PC-3 (cell line): ENCODE measurements around the gene MTHFR. TPM values are rescaled to one million over a fixed set of nuclear protein-coding genes. Genes with fewer than 3 reads are reported as not detected.

ENCODE experiments used
- ATAC-seq: fragments of 200-7000 bp; cut with Tn5 transposase; 2 replicates; pipeline ENCODE4 v1.9.1; 2020; ENCODE audit warnings: mild to moderate bottlenecking, moderate library complexity
- BruUV-seq: library from RNA; stranded (reverse); fragments of 400-500 nt; replicated peaks from 2 replicates; lab custom pipeline; 2021; lab: Mats Ljungman, UMichigan
- CTCF ChIA-PET: fragments of 300-600 bp; sonication (Branson Sonifier 250); formaldehyde crosslinking; loops from one replicate; lab custom pipeline; 2022; ENCODE audit warnings: antibody characterized with exemption; lab: Charles Lee
- POLR2A ChIA-PET: fragments of 300-600 bp; sonication (Branson Sonifier 250); formaldehyde crosslinking; loops from one replicate; lab custom pipeline; 2022; ENCODE audit warnings: antibody characterized with exemption; ENCODE audit not compliant: unreplicated experiment; lab: Charles Lee
- DNase-seq: peaks from one replicate; pipeline ENCODE4 v3.0.0-alpha.2; 2015
- H2AFZ ChIP-seq: fragments of 300-600 bp; sonication (generic); 2 replicates; pipeline ENCODE4 v1.6.0; 2016; ENCODE audit warnings: antibody characterized with exemption, low read length
- H3F3A ChIP-seq: fragments of 300-600 bp; sonication (generic); one replicate; pipeline ENCODE4 v1.6.0; 2017; ENCODE audit warnings: antibody characterized with exemption, low read length, control low read depth, mild to moderate bottlenecking; ENCODE audit not compliant: unreplicated experiment
- H3K27ac ChIP-seq: fragments of 300-600 bp; sonication (generic); 2 replicates; pipeline ENCODE4 v1.5.1; 2016; ENCODE audit warnings: mild to moderate bottlenecking, low read length
- H3K27me3 ChIP-seq: fragments of 300-600 bp; sonication (generic); 2 replicates; pipeline ENCODE4 v1.6.1; 2016; ENCODE audit warnings: low read length, mixed read lengths
- H3K36me3 ChIP-seq: fragments of 300-600 bp; sonication (generic); 2 replicates; pipeline ENCODE4 v1.6.1; 2016; ENCODE audit warnings: low read depth, mixed run types, low read length, mixed read lengths
- H3K4me1 ChIP-seq: fragments of 300-600 bp; sonication (generic); 2 replicates; pipeline ENCODE4 v1.5.1; 2016; ENCODE audit warnings: low read length; ENCODE audit not compliant: insufficient read depth
- H3K4me2 ChIP-seq: fragments of 300-600 bp; sonication (generic); 2 replicates; pipeline ENCODE4 v1.6.0; 2016; ENCODE audit warnings: low read length
- H3K4me3 ChIP-seq: fragments of 300-600 bp; sonication (generic); 2 replicates; pipeline ENCODE4 v1.5.1; 2016; ENCODE audit warnings: mild to moderate bottlenecking, low read length, mixed read lengths
- H3K79me2 ChIP-seq: fragments of 300-600 bp; sonication (generic); 2 replicates; pipeline ENCODE4 v1.6.1; 2017; ENCODE audit warnings: low read length, mixed read lengths
- H3K9ac ChIP-seq: fragments of 300-600 bp; sonication (generic); 2 replicates; pipeline ENCODE4 v1.6.0; 2016; ENCODE audit warnings: mild to moderate bottlenecking, low read length
- H3K9me2 ChIP-seq: fragments of 300-600 bp; sonication (generic); replicated peaks from 2 replicates; pipeline ENCODE4 v1.6.1; 2016; ENCODE audit warnings: mixed run types, low read length, mixed read lengths
- H3K9me3 ChIP-seq: fragments of 300-600 bp; sonication (generic); 2 replicates; pipeline ENCODE4 v1.6.1; 2016; ENCODE audit warnings: low read length, mixed read lengths
- H4K20me1 ChIP-seq: fragments of 300-600 bp; sonication (generic); 2 replicates; pipeline ENCODE4 v1.6.1; 2016; ENCODE audit warnings: low read length, mixed read lengths
- CTCF ChIP-seq: fragments of 300-600 bp; sonication (generic); conservative IDR thresholded peaks from 2 replicates; pipeline ENCODE4 v1.5.1; 2017; ENCODE audit warnings: antibody characterized with exemption, low read depth, mild to moderate bottlenecking, low read length
- EZH2 ChIP-seq: fragments of 300-600 bp; sonication (generic); IDR thresholded peaks from one replicate; pipeline ENCODE4 v1.6.1; 2017; ENCODE audit warnings: antibody characterized with exemption, mild to moderate bottlenecking, low read length; ENCODE audit not compliant: unreplicated experiment
- EZH2phosphoT487 ChIP-seq: fragments of 300-600 bp; sonication (generic); IDR thresholded peaks from 2 replicates; pipeline ENCODE4 v1.6.1; 2018; ENCODE audit warnings: mild to moderate bottlenecking, antibody characterized with exemption, low read length, borderline replicate concordance
- intact Hi-C: fragments of 100-400 bp; cut with micrococcal nuclease; formaldehyde crosslinking; loops from 2 replicates; pipeline ENCODE4 v1.9.0; 2023
- total RNA-seq: library from RNA; depleted of rRNA; stranded (reverse); fragments of >200 nt; gene quantifications from 2 replicates; pipeline ENCODE4 v1.2.3, GENCODE V29; 2014

MTHFR gene
- total RNA-seq, 1 experiment from 2014 or later, result 13.2 TPM

- H3K4me3 ChIP-seq, result no peak overlapping the region
- CTCF ChIA-PET, result no interaction called here
Observed at GRCh38 chr1:11751087-11751486, 54.7 kb downstream of the MTHFR start.

GRCh38 chr1:11749996-11750395 is 55.8 kb downstream of the MTHFR start:
- peaks cover 4% of the 10 kb centered on the region for H3F3A ChIP-seq
- no peak overlapping the region for H3K4me3 ChIP-seq
- H3K9me2 ChIP-seq, result no peaks in the 10 kb centered on the region
- intact Hi-C loops, result no loop called here
- H3K9me3 ChIP-seq, result no peaks in the 10 kb centered on the region
- DNase-seq (no peak), ATAC-seq (no peak)
- H3K4me1 ChIP-seq, result peaks cover 14% of the 10 kb centered on the region
- H2AFZ ChIP-seq, result no peak overlapping the region
- BruUV-seq, result no TSS peak
- no peaks in the 10 kb centered on the region for H4K20me1 ChIP-seq
- H3K4me2 ChIP-seq, result no peak overlapping the region
- no peak for TF ChIP-seq EZH2phosphoT487
- TF ChIP-seq EZH2, result no peak
- TF ChIP-seq CTCF, result no peak
- H3K79me2 ChIP-seq, result no peaks in the 10 kb centered on the region
- no peak overlapping the region for H3K27ac ChIP-seq
- no peaks in the 10 kb centered on the region; the same call in 1 of the 2 replicates for H3K36me3 ChIP-seq
- CTCF ChIA-PET, result no interaction called here
- POLR2A ChIA-PET, result no interaction called here
- H3K27me3 ChIP-seq, result no peaks in the 10 kb centered on the region
- H3K9ac ChIP-seq, result no peak overlapping the region

More at GRCh38 chr1:11751087-11751486, 54.7 kb downstream of the MTHFR start:
- no peak for TF ChIP-seq EZH2phosphoT487
- TF ChIP-seq CTCF, result no peak
- TF ChIP-seq EZH2, result no peak
- no TSS peak for BruUV-seq
- Histone ChIP-seq H4K20me1 (no peaks in the 10 kb centered on the region), H3K4me2 (no peak overlapping the region), H3F3A (no peaks in the 10 kb centered on the region), H3K9ac (no peak overlapping the region), H3K79me2 (no peaks in the 10 kb centered on the region), H3K9me2 (no peaks in the 10 kb centered on the region), H3K36me3 (no peaks in the 10 kb centered on the region; the same call in 1 of the 2 replicates), H3K4me1 (peaks cover 6% of the 10 kb centered on the region), H3K9me3 (no peaks in the 10 kb centered on the region), H3K27ac (no peak overlapping the region), H3K27me3 (no peaks in the 10 kb centered on the region), H2AFZ (no peak overlapping the region)
- intact Hi-C loops, result no loop called here
- POLR2A ChIA-PET, result no interaction called here
- ATAC-seq (no peak), DNase-seq (no peak)

GRCh38 chr1:11749203-11749689 is 56.5 kb downstream of the MTHFR start:
- Histone ChIP-seq H3K4me3 (no peak overlapping the region), H3K9ac (no peak overlapping the region), H3K27me3 (no peaks in the 10 kb centered on the region), H4K20me1 (no peaks in the 10 kb centered on the region), H3K36me3 (no peaks in the 10 kb centered on the region; the same call in 1 of the 2 replicates), H3K4me1 (peaks cover 14% of the 10 kb centered on the region), H3K79me2 (no peaks in the 10 kb centered on the region), H2AFZ (no peak overlapping the region), H3K9me2 (no peaks in the 10 kb centered on the region), H3K9me3 (no peaks in the 10 kb centered on the region), H3K27ac (no peak overlapping the region), H3F3A (peaks cover 4% of the 10 kb centered on the region), H3K4me2 (no peak overlapping the region)
- ATAC-seq (peak; percentile 26; the same call in 1 of the 2 replicates), DNase-seq (no peak)
- intact Hi-C loops, result no loop called here
- TF ChIP-seq CTCF (peak; percentile 42), EZH2phosphoT487 (no peak)
- ChIA-PET POLR2A (no interaction called here), CTCF (no interaction called here)
- BruUV-seq, result no TSS peak
